ENCODE measurements around the gene SLC12A4. TPM values are rescaled to one million over a fixed set of nuclear protein-coding genes. Genes with fewer than 3 reads are reported as not detected.
A peak's percentile ranks its signal among the peaks of the same experiment; 100 is the strongest.

Gene SLC12A4
- total and polyA plus RNA-seq, 2 of the 13 experiments (the other 11 are each of a cell fraction or from before 2014, with no cell fraction given) = 65.1 to 84.3 TPM

DNA sequence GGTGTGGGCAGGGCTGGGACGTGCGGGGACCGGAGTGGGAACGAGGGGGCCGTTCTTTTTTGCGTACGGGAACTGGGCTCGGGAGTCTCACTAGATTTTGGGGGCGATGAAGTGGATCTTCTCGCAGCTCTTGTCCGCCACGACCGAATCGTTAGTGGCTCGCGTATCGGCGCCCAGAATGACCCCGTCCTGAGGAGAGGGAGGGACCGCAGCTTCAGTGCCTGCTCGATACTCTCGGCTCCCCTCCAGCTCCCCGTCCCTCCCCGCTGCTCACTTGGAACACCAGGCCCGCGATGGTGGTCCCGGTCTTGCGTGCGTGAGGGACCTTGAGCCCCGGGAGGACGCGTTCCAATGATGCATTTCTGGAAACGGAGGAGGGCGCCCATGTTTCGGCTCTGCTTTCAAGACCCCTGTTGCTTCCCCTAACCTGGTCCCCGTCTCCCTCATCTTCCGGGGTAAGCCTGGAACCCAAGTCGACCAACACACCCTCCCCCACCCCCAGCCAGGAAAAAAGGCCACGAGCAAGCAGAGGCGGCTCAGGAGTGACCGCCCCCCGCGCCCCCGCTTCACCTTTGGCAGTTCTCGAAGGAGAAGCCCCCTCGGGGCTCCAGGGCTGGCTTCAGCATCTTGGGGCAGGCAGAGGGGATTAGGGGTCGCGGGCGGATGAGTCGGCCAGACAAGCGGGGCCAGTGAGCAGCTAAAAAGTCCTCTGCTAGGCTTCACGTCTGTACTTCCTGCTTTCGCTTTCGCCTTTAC is 32.1 kb downstream of the SLC12A4 start, which contains the start of gene PSMB10 (continued):
- TF ChIP-seq, protein P1, sequence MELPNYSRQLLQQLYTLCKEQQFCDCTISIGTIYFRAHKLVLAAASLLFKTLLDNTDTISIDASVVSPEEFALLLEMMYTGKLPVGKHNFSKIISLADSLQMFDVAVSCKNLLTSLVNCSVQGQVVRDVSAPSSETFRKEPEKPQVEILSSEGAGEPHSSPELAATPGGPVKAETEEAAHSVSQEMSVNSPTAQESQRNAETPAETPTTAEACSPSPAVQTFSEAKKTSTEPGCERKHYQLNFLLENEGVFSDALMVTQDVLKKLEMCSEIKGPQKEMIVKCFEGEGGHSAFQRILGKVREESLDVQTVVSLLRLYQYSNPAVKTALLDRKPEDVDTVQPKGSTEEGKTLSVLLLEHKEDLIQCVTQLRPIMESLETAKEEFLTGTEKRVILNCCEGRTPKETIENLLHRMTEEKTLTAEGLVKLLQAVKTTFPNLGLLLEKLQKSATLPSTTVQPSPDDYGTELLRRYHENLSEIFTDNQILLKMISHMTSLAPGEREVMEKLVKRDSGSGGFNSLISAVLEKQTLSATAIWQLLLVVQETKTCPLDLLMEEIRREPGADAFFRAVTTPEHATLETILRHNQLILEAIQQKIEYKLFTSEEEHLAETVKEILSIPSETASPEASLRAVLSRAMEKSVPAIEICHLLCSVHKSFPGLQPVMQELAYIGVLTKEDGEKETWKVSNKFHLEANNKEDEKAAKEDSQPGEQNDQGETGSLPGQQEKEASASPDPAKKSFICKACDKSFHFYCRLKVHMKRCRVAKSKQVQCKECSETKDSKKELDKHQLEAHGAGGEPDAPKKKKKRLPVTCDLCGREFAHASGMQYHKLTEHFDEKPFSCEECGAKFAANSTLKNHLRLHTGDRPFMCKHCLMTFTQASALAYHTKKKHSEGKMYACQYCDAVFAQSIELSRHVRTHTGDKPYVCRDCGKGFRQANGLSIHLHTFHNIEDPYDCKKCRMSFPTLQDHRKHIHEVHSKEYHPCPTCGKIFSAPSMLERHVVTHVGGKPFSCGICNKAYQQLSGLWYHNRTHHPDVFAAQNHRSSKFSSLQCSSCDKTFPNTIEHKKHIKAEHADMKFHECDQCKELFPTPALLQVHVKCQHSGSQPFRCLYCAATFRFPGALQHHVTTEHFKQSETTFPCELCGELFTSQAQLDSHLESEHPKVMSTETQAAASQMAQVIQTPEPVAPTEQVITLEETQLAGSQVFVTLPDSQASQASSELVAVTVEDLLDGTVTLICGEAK (IDR thresholded peaks at IDR 0.05) = no peak
- TF ChIP-seq, protein P1 (CRISPR knock-in tag; IDR thresholded peaks at IDR 0.05) = no peak
- no peak for TF ChIP-seq SRF (IDR thresholded peaks at IDR 0.05; ENCODE audit: low read depth, low read length)
- no peak for TF ChIP-seq IKZF4 (CRISPR knock-in tag; IDR thresholded peaks at IDR 0.05; ENCODE audit: borderline replicate concordance, low read depth, not compliant biosample characterization)
- TF ChIP-seq ZNF629 (CRISPR knock-in tag; conservative IDR thresholded peaks at IDR 0.05) = peak; percentile 4; the same call in 1 of the 2 replicates
- no peak for TF ChIP-seq MEIS2 (CRISPR knock-in tag; IDR thresholded peaks at IDR 0.05)
- no peak for TF ChIP-seq ZNF282 (IDR thresholded peaks at IDR 0.05; ENCODE audit: partially characterized antibody)
- TF ChIP-seq, protein P2, sequence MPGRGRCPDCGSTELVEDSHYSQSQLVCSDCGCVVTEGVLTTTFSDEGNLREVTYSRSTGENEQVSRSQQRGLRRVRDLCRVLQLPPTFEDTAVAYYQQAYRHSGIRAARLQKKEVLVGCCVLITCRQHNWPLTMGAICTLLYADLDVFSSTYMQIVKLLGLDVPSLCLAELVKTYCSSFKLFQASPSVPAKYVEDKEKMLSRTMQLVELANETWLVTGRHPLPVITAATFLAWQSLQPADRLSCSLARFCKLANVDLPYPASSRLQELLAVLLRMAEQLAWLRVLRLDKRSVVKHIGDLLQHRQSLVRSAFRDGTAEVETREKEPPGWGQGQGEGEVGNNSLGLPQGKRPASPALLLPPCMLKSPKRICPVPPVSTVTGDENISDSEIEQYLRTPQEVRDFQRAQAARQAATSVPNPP (CRISPR knock-in tag; IDR thresholded peaks at IDR 0.05) = no peak
- peak; percentile 32; the same call in 1 of the 2 replicates for TF ChIP-seq HIVEP1 (CRISPR knock-in tag; IDR thresholded peaks at IDR 0.05)
- TF ChIP-seq SALL2 (CRISPR knock-in tag; IDR thresholded peaks at IDR 0.05) = no peak; the same call in 1 of the 2 replicates
- TF ChIP-seq ZNF724P (CRISPR knock-in tag; IDR thresholded peaks at IDR 0.05; ENCODE audit: borderline replicate concordance) = no peak; the same call in 1 of the 2 replicates
- TF ChIP-seq, protein P3, sequence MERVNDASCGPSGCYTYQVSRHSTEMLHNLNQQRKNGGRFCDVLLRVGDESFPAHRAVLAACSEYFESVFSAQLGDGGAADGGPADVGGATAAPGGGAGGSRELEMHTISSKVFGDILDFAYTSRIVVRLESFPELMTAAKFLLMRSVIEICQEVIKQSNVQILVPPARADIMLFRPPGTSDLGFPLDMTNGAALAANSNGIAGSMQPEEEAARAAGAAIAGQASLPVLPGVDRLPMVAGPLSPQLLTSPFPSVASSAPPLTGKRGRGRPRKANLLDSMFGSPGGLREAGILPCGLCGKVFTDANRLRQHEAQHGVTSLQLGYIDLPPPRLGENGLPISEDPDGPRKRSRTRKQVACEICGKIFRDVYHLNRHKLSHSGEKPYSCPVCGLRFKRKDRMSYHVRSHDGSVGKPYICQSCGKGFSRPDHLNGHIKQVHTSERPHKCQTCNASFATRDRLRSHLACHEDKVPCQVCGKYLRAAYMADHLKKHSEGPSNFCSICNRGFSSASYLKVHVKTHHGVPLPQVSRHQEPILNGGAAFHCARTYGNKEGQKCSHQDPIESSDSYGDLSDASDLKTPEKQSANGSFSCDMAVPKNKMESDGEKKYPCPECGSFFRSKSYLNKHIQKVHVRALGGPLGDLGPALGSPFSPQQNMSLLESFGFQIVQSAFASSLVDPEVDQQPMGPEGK (CRISPR knock-in tag; IDR thresholded peaks at IDR 0.05) = no peak
- TF ChIP-seq ZNF761 (CRISPR knock-in tag; conservative IDR thresholded peaks at IDR 0.05) = no peak
- TF ChIP-seq SSRP1 (CRISPR knock-in tag; IDR thresholded peaks at IDR 0.05) = no peak; the same call in 1 of the 2 replicates
- no peak for TF ChIP-seq SMAD9 (CRISPR knock-in tag; IDR thresholded peaks at IDR 0.05)
- TF ChIP-seq, protein P4, sequence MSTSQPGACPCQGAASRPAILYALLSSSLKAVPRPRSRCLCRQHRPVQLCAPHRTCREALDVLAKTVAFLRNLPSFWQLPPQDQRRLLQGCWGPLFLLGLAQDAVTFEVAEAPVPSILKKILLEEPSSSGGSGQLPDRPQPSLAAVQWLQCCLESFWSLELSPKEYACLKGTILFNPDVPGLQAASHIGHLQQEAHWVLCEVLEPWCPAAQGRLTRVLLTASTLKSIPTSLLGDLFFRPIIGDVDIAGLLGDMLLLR (CRISPR knock-in tag; IDR thresholded peaks at IDR 0.05) = peak; percentile 15; the same call in 1 of the 2 replicates
- TF ChIP-seq ZSCAN12 (CRISPR knock-in tag; IDR thresholded peaks at IDR 0.05) = no peak
